ENCODE results near the gene FBXL7.

FBXL7 gene

GRCh38 chr5:15946026-15946425, 446.0 kb downstream of the FBXL7 start:
- Histone ChIP-seq H3K9me2 (ENCODE audit: low read depth, low read length) (no peaks in the 10 kb centered on the region), H3K9me3 (ENCODE audit: low read length) (no peaks in the 10 kb centered on the region), H3K4me2 (ENCODE audit: low read length) (no peak overlapping the region), H3K4me3 (ENCODE audit: low read depth, low read length, poor library complexity, severe bottlenecking) (no peak overlapping the region), H3K79me2 (ENCODE audit: insufficient read depth, low read length) (no peaks in the 10 kb centered on the region), H3K27ac (ENCODE audit: low read depth, low read length, poor library complexity, severe bottlenecking) (no peak overlapping the region), H3K4me1 (ENCODE audit: insufficient read depth, low read length, severe bottlenecking) (no peaks in the 10 kb centered on the region), H2AFZ (ENCODE audit: low read length) (no peak overlapping the region), H3K36me3 (ENCODE audit: insufficient read depth, low read length) (no peaks in the 10 kb centered on the region), H3K9ac (ENCODE audit: low read length) (no peak overlapping the region), H3K27me3 (ENCODE audit: insufficient read depth, low read length) (no peaks in the 10 kb centered on the region), H3F3A (ENCODE audit: insufficient read depth, low read length) (no peaks in the 10 kb centered on the region), H4K20me1 (ENCODE audit: insufficient read depth, low read length) (no peaks in the 10 kb centered on the region)
- TF ChIP-seq, protein P1, sequence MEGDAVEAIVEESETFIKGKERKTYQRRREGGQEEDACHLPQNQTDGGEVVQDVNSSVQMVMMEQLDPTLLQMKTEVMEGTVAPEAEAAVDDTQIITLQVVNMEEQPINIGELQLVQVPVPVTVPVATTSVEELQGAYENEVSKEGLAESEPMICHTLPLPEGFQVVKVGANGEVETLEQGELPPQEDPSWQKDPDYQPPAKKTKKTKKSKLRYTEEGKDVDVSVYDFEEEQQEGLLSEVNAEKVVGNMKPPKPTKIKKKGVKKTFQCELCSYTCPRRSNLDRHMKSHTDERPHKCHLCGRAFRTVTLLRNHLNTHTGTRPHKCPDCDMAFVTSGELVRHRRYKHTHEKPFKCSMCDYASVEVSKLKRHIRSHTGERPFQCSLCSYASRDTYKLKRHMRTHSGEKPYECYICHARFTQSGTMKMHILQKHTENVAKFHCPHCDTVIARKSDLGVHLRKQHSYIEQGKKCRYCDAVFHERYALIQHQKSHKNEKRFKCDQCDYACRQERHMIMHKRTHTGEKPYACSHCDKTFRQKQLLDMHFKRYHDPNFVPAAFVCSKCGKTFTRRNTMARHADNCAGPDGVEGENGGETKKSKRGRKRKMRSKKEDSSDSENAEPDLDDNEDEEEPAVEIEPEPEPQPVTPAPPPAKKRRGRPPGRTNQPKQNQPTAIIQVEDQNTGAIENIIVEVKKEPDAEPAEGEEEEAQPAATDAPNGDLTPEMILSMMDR (IDR thresholded peaks at IDR 0.05; ENCODE audit: low read length), result no peak
- no peak for TF ChIP-seq EZH2 (IDR thresholded peaks at IDR 0.05; ENCODE audit: borderline replicate concordance, low read length)

DNA sequence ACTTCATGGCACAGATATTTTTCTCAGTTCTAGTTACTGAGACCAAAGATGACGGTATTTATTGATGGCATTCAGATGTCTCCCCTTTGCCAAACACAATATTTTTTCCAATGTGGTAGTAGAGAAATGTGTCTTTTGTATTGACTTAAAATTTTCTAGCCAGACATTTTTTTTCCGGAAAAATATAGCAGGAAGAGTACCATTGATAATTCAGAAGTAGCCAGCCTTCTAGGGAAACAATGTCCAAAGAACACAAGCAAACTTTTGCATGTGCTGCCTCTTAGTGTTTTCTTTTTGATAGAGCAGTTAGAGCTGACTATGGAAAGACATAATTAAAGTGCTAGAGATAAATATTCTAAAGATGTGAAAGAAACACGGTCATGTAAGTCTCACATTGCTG, 448.2 kb downstream of the FBXL7 start:
- no peaks in the 10 kb centered on the region for H3K27me3 ChIP-seq (ENCODE audit: insufficient read depth, low read length)
- no peaks in the 10 kb centered on the region for H3K4me1 ChIP-seq (ENCODE audit: insufficient read depth, low read length, severe bottlenecking)
- no peaks in the 10 kb centered on the region for H3K79me2 ChIP-seq (ENCODE audit: insufficient read depth, low read length)
- no peak overlapping the region for H3K4me3 ChIP-seq (ENCODE audit: low read depth, low read length, poor library complexity, severe bottlenecking)
- no peak overlapping the region for H3K27ac ChIP-seq (ENCODE audit: low read depth, low read length, poor library complexity, severe bottlenecking)
- no peaks in the 10 kb centered on the region for H3K9me3 ChIP-seq (ENCODE audit: low read length)
- no peak overlapping the region for H3K9ac ChIP-seq (ENCODE audit: low read length)
- no peak overlapping the region for H2AFZ ChIP-seq (ENCODE audit: low read length)
- no peak overlapping the region for H3K4me2 ChIP-seq (ENCODE audit: low read length)
- TF ChIP-seq EZH2 (IDR thresholded peaks at IDR 0.05; ENCODE audit: borderline replicate concordance, low read length), result no peak
- TF ChIP-seq, protein P1 (IDR thresholded peaks at IDR 0.05; ENCODE audit: low read length), result no peak
- no peaks in the 10 kb centered on the region for H4K20me1 ChIP-seq (ENCODE audit: insufficient read depth, low read length)
- no peaks in the 10 kb centered on the region for H3K36me3 ChIP-seq (ENCODE audit: insufficient read depth, low read length)
- H3F3A ChIP-seq (ENCODE audit: insufficient read depth, low read length), result no peaks in the 10 kb centered on the region
- H3K9me2 ChIP-seq (ENCODE audit: low read depth, low read length), result no peaks in the 10 kb centered on the region

GRCh38 chr5:15951126-15951525, 451.1 kb downstream of the FBXL7 start:
- H3K4me1 ChIP-seq (ENCODE audit: insufficient read depth, low read length, severe bottlenecking), result no peaks in the 10 kb centered on the region
- no peak overlapping the region for H3K4me2 ChIP-seq (ENCODE audit: low read length)
- H3K9me2 ChIP-seq (ENCODE audit: low read depth, low read length), result no peaks in the 10 kb centered on the region
- H2AFZ ChIP-seq (ENCODE audit: low read length), result no peak overlapping the region
- H3K36me3 ChIP-seq (ENCODE audit: insufficient read depth, low read length), result no peaks in the 10 kb centered on the region
- no peaks in the 10 kb centered on the region for H3F3A ChIP-seq (ENCODE audit: insufficient read depth, low read length)
- H4K20me1 ChIP-seq (ENCODE audit: insufficient read depth, low read length), result no peaks in the 10 kb centered on the region
- TF ChIP-seq EZH2 (IDR thresholded peaks at IDR 0.05; ENCODE audit: borderline replicate concordance, low read length), result no peak
- TF ChIP-seq, protein P1 (IDR thresholded peaks at IDR 0.05; ENCODE audit: low read length), result no peak
- H3K79me2 ChIP-seq (ENCODE audit: insufficient read depth, low read length), result no peaks in the 10 kb centered on the region
- H3K9ac ChIP-seq (ENCODE audit: low read length), result no peak overlapping the region
- no peak overlapping the region for H3K27ac ChIP-seq (ENCODE audit: low read depth, low read length, poor library complexity, severe bottlenecking)
- no peaks in the 10 kb centered on the region for H3K27me3 ChIP-seq (ENCODE audit: insufficient read depth, low read length)
- H3K4me3 ChIP-seq (ENCODE audit: low read depth, low read length, poor library complexity, severe bottlenecking), result no peak overlapping the region
- no peaks in the 10 kb centered on the region for H3K9me3 ChIP-seq (ENCODE audit: low read length)
